Lung microvascular endothelial cell (primary cell): ENCODE results near the gene MTA1. TPM values are rescaled to one million over a fixed set of nuclear protein-coding genes. Genes with fewer than 3 reads are reported as not detected.

Experiments used
- DNase-seq, 2 donors: peaks; one replicate each; pipeline versions ENCODE4 v3.0.0 to v3.0.0-alpha.2; 2010; ENCODE audit warnings: low read depth in 2 of 2
- total RNA-seq: library from RNA; depleted of rRNA; stranded (reverse); fragments of >200 nt; gene quantifications from 2 replicates; pipeline ENCODE4 v1.2.1, GENCODE V29; 2014

The MTA1 gene
- total RNA-seq: 22.2 and 22.6 TPM in 2 replicates

DNA sequence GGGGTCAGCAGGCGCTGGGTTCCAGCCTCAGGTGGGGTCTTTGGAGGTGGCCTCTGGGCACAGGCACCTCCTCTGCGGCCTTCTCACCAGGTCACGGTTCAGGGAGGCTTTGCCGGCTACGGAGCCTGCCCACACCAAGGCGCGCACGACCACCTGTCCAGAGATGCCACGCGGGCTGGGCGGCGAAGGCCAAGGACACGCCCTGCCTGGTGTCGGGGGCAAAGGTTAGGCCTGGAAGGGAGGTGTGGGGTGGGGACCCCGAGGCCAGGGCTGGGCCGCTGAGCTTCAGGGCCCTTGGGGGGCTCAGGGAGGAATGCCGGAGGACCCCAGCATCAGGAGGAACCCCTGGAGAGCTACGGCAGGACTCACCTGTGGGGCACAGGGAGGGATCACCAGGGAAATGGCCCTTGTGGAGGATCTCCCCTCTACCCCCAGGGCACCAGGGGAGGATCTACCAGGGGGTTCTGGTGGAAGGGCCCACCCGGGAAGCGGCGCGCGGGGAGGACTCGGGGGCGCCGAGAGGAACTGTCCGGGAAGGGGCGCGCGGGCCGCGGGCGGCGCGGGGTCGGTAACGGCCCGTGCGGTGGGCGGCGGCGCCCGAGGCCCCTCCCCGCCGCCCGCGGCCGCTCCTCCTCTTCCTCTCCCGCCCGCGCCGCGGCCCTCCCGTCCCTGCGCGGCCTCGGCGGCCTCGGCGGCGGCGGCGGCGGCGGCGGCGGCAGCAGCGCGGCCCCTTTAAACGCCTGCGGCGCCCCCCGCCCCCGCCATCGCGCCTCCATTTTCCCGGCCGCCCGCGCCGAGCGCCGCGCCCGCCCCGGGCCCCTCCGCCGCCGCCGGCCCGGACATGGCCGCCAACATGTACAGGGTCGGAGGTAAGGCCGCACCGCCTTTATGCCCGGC, at the start of gene MTA1:
Gene MTA1, plus strand, starts transcription at position 633 of the 897 bp plus-strand sequence. Its CDS starts 209 bp downstream, at position 842.
- peak; percentile 34 to 61 for DNase-seq

DNA sequence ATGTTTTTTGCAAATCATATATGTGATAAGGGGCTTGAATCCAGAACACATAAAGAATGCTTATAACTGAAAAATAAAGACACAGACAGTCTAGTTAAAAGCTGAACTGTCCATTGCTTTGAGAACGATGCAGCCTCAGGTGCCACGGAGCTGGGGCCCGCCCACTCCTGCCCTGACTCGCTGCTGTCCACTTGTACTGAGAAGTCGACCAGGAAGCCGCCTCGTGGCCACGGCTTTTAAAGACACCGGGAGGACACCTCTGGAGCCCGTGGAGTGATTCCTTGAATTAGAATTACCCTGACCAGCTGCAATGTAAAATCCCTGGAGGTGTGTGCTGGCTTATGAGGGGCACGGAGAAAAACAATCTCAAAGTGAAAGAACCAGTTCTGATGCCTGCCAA, 45.2 kb upstream of the MTA1 start:
- DNase-seq: no peak

DNA sequence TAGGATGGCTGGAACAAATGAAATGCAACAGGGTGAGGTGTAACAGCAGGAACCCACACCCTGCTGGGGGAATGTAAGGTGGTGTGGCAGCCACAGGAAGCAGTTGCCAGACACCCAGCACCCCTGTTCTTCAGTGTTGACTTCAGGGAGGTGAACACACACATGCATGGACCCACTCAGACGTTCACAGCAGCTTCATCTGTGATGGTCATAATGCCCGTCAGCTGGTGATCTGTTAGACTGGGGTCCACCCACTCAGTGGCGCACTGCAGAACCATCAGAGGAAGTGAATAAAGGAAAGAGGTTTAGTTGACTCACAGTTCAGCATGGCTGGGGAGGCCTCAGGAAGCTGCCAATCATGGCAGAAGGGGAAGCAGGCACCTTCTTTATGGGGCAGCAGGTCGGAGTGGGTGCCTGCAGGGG, 44.0 kb upstream of the MTA1 start:
- peak; percentile 45 to 83 for DNase-seq

DNA sequence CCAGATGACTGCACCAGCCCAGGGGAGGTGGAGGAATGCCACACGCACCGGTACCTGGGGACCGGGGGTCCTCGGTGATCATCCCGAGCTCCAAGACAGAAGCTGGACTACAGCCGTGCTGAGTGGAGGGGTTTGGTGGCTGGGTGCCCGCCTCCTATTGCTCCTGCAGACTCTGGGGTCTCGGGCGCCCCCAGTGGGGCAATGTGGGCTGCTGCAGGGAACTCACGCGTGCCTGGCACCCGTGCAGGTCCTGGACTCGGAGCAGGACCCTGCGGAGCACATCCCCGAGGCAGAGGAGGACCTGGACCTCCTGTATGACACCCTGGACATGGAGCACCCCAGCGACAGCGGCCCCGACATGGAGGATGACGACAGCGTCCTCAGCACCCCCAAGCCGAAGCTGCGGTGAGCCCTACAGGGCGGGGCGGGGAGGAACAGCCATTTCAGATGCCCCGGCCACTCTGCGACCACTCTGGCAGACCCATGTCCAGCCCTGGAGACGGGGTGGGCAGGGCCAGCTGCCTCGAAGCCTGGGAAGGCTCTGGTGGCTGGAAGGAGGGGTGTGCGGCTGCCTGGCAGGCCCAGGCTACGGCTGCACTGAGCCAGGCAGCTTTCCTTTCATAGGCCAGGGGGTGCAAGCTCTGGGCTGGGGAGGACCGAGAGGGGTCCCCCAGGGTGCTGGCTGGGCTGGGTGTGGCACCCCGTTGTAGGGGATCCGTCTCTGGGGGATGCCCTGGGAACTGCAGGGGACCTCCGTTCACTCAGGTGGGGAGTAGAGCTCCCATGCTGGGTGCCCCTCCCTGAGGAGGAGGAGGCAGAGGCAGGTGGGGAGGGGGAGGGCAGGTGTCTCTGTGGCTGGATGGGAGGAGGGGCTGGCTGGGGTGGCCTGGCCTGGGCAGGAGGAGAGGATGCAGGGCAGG, 42.8 kb upstream of the MTA1 start:
- no peak for DNase-seq

DNA sequence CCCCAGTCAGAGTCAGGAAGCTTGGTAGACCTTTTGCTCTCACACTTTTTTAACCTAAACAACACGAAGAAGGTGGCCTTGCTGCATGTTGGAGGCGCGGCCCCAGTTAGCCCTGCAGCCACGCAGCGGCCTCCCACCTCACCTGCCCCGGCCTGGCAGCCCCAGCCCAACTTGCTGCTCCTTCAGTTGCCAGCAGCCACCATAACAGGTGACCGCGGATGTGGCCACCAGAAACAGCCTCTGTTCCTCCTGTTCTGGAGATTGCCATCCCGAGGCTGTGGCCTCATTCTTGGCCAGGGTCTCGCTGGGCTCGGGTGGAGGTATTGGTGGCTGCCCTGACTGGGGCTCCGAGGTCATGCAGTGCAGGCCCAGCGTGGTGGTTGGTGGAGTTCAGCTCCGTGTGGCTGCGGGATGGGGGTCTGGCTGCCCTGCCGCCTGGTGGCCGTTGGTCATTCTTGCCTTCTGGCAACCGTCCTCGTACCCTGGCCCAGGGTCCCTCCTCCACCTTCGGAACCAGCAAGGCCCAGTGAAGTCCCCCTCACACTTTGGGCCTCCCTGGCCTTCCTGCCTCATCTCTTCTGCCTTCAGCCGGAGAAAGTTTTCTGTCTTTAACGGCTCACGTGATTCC, 42.0 kb upstream of the MTA1 start:
- DNase-seq: no peak

DNA sequence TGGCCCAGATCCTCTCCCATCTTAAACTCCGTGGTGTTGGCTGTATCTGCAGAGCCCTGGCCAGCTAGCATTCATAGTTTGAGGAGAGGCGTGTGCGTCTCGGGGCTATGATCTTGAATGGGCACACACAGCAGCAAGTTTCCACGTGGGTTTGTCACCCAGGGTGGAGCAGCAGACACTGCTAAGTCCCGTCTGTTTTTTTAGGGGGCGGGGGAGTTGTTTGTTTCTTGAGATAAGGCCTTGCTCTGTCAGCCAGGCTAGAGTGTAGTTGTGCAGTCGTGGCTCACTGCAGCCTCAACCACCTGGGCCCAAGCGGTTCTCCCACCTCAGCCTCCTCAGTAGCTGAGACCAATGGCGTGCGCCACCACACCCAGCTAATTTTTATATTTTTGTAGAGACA, 41.4 kb upstream of the MTA1 start:
- DNase-seq: no peak

DNA sequence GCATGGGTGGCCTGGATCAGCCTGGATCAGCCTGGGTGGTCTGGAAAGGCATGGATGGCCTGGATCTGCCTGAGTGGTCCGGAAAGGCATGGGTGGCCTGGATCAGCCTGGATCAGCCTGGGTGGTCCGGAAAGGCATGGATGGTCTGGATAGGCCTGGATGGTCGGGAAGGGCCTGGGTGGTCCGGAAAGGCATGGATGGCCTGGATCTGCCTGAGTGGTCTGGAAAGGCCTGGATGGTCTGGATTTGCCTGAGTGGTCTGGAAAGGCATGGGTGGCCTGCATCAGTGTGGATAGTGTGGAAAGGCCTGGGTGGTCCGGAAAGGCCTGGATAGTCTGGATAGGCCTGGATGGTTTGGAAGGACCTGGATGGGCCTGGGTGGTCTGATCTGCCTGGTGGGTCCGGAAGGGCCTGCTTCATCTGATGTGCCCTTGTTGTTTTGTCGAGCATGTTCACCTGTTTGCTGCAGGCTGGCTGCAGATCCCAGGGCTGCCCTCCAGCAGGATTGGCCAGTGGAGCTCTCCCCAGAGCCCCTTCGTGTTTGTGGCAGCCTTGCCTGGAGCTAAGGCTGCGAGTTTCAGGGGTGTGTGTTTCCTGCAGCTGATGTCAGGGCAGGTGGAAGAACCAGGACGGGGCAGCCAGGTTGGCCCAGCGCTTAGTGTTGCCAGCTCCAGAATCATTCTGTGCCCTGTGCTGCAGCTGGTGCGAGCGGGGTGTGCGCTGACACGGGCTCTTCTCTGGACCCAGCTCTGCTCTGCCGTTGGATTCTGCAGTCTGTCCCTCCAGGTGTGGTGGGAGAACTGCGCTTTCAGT, 40.5 kb upstream of the MTA1 start:
- DNase-seq: no peak

DNA sequence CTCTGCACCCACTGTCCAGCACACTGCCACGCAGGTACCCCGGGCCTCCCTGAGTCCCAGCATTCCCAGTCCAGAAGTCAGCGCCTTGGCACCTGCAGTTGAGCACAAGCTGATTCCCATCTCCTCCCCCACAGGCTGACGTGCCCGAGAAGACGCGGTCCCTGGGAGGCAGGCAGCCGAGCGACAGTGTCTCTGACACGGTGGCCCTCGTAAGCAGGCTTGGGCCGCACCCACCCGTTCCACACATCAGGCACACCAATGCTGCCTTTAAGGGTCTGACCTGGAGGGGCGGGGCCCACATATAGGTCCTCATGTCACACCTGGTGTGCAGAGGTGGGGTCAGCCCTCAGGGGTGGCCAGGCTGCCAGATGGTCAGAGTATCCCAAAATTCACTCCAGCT, 39.7 kb upstream of the MTA1 start:
- DNase-seq: no peak

DNA sequence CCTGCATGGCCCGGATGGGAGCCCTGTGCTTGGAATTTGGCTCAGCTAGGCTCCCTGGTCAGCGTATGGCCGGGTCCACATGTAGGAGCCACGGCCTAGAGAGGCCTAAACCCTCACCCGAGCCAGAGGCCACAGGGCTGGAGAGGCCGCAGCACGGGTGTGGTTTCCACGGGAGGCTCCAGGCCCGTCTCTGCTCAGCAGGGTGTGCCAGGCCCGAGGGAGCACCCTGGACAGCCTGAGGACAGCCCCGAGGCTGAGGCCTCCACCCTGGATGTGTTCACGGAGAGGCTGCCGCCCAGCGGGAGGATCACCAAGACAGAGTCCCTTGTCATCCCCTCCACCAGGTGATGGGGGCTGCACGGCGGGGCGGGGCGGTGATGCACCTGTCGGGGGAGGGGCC, 38.9 kb upstream of the MTA1 start:
- no peak for DNase-seq

DNA sequence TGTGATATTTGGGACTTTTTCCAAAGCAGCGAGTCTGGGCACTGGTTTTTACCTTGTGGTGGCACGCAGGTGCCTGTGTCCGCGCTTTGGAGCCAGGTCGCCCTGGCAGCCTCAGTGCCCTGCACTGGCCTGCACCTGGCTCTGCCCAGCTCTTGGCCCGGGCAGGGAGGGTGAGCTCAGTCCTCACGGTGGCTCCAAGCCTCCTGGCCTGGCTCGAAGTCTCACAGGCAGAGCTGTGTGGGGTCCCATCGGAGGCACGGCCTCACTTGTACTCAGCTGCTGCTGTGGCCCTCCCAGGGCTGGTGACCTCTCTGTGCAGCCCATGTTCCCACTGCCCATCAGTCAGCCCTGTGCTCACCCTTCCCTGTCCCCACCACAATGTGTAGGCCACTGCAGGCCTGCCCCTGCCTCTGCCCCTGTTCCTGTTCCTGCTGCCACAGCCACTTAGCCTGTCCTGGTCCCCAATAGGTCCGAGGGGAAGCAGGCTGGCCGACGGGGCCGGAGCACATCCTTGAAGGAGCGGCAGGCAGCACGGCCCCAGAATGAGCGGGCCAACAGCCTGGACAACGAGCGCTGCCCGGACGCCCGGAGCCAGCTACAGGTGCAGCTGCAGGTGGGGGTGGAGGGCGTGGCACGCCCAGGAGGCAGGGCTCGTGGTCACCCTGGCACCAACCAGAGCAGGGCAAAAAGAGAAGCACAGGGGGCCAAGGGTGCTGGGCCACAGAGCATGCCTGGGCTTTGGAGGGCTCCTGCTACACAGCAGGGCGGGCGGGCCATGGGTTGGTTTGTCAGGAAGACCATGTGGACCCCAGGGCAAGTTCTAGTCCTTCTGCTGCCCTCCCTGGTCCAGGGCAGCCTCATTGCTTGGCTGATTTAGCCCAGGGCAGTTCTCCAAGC, 37.9 kb upstream of the MTA1 start:
- no peak for DNase-seq

DNA sequence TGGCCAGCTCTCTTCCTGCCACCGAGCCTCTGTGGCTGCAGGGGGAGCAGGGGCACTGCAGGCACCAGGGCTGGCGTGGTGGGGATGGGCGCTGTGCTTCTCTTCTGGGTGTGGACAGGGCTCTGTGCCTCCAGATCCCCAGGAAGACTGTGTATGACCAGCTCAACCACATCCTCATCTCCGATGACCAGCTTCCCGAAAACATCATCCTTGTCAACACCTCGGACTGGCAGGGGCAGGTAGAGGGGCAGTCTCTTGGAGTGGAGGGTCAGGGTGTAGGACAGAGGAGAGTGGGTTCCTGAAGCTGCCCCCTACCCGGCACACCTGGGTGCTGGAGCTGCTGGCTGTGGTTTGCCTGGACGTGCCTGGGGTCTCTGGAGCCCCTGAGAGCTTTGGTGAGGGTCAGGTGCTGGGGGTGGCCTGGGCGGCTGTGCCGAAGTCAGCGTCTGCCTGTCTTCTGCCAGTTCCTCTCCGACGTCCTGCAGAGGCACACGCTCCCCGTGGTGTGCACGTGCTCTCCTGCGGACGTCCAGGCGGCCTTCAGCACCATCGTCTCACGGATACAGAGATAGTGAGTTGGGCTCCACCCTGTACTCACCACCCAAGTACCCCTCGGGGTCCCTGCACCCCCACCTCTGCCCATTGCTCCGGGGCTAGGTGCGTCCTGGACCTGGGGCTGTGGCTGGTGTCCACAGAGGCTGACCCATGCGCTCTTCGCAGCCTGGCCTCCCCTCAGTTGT, 37.1 kb upstream of the MTA1 start:
- DNase-seq: no peak

DNA sequence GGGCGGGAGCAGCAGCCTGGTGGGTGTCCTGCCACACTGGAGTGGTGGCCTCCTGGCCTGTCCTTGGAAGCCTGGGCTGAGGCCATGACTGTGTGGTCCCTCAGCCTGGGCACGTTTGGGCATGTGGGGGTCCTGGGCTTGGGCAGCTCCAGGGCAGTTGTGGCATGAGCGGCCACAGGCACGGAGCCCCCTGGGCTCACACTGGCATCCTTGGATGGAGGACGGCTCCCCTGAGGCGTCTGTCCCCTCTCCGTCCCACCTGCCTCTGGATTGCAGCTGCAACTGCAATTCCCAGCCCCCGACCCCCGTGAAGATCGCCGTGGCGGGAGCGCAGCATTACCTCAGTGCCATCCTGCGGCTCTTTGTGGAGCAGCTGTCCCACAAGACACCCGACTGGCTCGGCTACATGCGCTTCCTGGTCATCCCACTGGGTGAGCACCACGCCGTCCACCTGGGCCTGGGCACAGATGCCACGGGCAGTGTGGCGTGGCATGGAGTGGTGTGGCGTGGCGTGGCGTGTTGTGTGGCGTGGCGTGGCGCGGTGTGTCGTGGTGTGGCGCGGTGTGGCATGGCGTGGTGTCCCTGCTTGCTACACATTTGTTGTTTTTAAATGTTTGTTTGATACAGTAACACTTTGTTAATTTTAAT, 36.4 kb upstream of the MTA1 start:
- no peak for DNase-seq

DNA sequence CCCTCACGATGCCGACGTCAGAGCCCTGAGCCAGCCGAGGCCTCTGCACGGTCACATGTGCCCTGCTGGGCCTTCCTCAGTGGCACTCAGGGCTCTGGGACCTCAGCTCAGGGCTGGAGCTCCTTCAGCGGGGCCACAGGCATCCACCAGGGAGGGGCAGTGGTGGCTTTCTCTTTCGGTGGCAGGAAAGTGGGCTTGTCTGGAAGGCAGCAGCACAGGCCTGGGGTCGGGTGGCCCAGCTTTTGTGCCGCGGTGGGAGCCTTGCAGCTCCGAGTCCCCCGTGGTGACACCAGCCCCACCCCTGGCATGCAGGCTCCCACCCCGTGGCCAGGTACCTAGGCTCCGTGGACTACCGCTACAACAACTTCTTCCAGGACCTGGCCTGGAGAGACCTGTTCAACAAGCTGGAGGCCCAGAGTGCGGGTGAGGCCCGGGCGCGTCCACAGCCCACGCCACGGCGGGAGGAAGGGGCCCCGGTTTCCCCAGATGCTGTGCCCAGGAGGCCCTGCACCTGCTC, 35.5 kb upstream of the MTA1 start:
- DNase-seq: no peak

DNA sequence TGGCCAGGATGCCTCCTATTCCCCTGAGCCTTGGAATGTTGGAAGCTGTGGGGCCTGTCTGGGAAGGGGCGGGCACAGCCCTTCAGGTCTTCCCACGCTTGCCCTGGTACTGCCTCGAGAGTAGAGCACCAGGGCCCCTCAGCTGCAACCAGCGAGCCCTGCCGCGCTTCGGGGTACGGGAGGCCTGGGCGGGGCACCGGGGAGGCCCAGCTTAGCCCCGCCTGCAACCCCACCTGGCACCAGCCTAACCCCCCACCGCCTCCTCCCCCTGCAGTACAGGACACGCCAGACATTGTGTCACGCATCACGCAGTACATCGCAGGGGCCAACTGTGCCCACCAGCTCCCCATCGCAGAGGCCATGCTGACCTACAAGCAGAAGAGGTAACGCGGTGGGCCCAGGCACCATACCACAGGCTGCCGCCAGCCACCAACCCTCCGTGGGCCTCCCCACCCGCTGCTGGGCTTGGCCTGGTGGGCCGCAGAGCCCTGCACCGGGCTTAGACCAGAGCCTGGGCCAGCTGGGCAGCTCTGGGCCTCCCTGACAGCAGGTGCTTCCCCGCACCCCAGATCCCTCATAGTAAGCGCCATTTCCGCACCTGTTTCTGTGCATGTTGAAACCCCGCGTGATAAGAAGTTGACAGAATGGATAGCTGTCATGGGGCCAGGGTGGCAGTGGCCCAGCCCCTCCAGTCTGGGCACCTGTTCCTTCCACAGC, 34.9 kb upstream of the MTA1 start:
- no peak for DNase-seq

DNA sequence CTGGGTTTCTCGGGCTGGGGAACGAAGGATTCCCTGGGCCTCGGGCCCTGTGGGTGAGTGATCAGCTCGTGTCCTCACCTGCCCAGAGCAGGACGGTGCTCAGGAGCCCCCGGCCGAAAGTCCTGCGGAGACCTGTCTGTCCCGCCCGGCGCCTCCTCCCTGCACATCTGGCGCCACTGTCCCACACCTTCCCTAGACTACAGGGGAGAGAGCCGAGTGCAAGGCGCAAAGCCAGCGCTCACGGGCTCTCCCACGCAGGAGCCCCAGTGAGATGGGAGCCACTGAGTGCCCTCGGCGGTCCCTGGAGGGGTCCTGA, 34.3 kb upstream of the MTA1 start:
- no peak for DNase-seq

DNA sequence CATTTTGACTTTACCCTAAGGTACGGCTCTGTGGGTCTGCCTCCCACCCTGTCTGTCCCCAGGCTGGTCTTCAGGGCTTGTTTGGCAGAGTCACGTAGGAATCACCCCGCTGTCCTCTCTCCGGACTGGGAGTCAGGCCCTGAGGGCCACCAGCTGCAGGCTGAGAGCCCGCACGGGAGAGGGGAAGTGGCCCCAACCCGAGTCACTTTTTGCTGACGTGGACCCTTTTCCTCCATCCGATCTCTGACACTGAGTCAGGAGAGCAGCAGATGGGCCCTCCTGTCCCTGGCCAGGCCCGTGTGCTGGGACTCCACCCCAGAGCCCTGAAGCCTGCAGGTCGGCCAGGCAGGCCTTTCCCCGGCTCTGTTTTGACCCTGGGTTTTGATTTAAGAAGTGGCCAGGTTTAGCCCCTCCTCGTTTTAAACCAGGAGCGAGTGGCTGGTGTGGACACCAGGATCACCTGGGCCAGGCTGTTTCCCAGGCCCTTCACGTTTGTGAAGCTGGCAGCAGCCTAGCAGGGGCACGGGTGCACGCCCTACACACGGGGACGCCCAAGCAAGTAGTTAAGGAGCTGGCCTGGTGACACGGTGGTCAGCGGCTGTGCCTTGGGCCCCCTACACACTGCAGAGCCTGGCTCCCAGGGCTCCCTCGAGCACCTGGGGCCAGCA, 33.8 kb upstream of the MTA1 start:
- no peak for DNase-seq
